Stimulated activated CD8-positive, alpha-beta memory T cell treated with anti-CD3 and anti-CD28 coated beads, Interleukin-2, amount 100 ng/mL, for 1 hour (primary cell): Measurements from ENCODE around the gene CCDC78.

Source experiments
- DNase-seq, 2 donors: peaks; one replicate each; pipeline ENCODE4 v3.0.0-alpha.2; 2020; ENCODE audit warnings: low read depth in 2 of 2

The CCDC78 gene

GRCh38 chr16:739560-740458 is 13.6 kb upstream of the CCDC78 start:
- DNase-seq = no peak

- no peak for DNase-seq
These were observed 10.8 kb upstream of the CCDC78 start for GRCh38 chr16:736936-737481.

- DNase-seq = no peak
These were observed 9.8 kb upstream of the CCDC78 start for GRCh38 chr16:735982-736453.

GRCh38 chr16:734981-735881 is 9.0 kb upstream of the CCDC78 start:
- no peak for DNase-seq

- DNase-seq = no peak
These were observed 8.2 kb upstream of the CCDC78 start for GRCh38 chr16:734208-734980.

- no peak for DNase-seq
These were observed 7.4 kb upstream of the CCDC78 start for GRCh38 chr16:733382-734207.

- no peak for DNase-seq
These were observed 6.7 kb upstream of the CCDC78 start for GRCh38 chr16:732936-733335.

GRCh38 chr16:732332-732731 is 6.1 kb upstream of the CCDC78 start:
- DNase-seq = no peak

- DNase-seq = no peak
These were observed 4.6 kb upstream of the CCDC78 start for GRCh38 chr16:730666-731509.

GRCh38 chr16:729768-730665 is 3.8 kb upstream of the CCDC78 start:
- DNase-seq = no peak

- no peak for DNase-seq
These were observed 2.9 kb upstream of the CCDC78 start for GRCh38 chr16:728890-729744.

- peak in 1 of 2 donors; percentile 28 for DNase-seq
These were observed 2.1 kb upstream of the CCDC78 start for GRCh38 chr16:728131-728889.

- DNase-seq = no peak
These were observed 1.2 kb upstream of the CCDC78 start for GRCh38 chr16:727291-727977.

GRCh38 chr16:726188-726437 is 130 bp downstream of the CCDC78 start:
- DNase-seq = no peak

GRCh38 chr16:725463-726187 is 618 bp downstream of the CCDC78 start:
- DNase-seq = no peak

- DNase-seq = no peak
These were observed 1.2 kb downstream of the CCDC78 start for GRCh38 chr16:725041-725376.
